ENCODE measurements around the gene TMEM117.
"Not testable (repeated sequence)": the region's sequence is repeated elsewhere in the genome, so short reads cannot be mapped to it uniquely, and the experiment has no call there.

Gene TMEM117

GRCh38 chr12:44017216-44017615, 181.3 kb downstream of the TMEM117 start:
- no peak overlapping the region for H3K4me3 ChIP-seq (ENCODE audit: low read depth, low read length)

DNA sequence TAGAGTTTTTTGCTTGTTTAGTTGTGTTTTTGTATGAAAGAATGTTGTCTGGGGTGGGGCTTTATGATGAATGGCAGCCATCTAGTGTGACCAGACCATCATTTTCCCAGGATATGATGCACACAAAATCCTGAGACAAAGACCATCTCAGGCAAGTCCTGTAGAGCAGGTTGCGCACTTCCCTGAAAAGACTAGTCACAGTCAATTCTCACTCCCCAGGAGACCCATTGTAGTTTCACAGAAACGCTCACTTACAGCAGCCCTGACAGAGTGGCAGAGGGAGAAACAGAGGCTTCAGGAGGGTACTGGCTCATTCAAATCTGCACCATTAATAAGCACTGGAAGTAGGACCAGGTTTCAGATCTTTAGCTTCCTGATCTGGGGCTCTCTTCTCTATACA, 183.2 kb downstream of the TMEM117 start:
- H3K4me3 ChIP-seq (ENCODE audit: low read depth, low read length) = no peak overlapping the region

GRCh38 chr12:44020555-44020954, 184.7 kb downstream of the TMEM117 start:
- no peak overlapping the region for H3K4me3 ChIP-seq (ENCODE audit: low read depth, low read length)

- no peak overlapping the region for H3K4me3 ChIP-seq (ENCODE audit: low read depth, low read length)
These were observed 185.6 kb downstream of the TMEM117 start for GRCh38 chr12:44021471-44021971.

GRCh38 chr12:44025499-44025898, 189.6 kb downstream of the TMEM117 start:
- H3K4me3 ChIP-seq (ENCODE audit: low read depth, low read length) = no peak overlapping the region

DNA sequence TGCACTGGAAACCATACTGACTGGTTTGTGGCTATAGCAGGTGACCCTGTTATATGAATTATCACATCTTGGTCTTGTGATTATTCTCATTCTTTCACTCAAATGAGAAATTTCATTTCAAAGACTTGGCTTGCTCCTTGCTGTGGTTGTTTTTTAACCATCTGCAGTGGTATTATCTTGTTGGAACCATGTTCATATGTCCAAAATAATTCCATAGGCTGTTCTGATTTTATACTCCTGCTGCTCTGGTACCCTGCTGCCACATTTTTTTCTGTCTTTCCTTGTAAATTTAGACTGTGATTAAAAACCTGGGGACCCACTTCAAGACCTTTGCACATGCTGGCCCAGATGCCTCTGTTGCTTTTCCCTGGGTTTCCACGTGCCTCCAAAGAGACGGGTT, 190.2 kb downstream of the TMEM117 start:
- H3K4me3 ChIP-seq (ENCODE audit: low read depth, low read length) = no peak overlapping the region

DNA sequence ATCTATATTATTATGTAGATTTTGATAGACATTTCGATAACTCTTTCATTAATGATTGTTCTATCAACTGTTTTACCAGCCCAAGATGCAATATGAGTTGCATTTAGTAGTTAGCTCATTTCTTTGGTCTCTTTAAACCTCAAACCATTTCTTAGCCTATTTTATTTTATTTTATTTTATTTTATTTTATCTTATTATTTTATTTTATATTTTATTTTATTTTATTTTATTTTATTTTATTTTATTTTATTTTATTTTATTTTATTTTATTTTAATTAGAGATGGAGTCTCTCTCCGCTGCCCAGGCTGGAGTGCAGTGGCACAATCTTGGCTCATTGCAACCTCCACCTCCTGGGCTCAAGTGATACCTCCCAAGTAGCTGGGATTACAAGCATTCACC, 191.0 kb downstream of the TMEM117 start:
- H3K4me3 ChIP-seq (ENCODE audit: low read depth, low read length) = not testable (repeated sequence)

- no peak overlapping the region for H3K4me3 ChIP-seq (ENCODE audit: low read depth, low read length)
These were observed 193.3 kb downstream of the TMEM117 start for GRCh38 chr12:44029194-44029593.

GRCh38 chr12:44031472-44032185, 195.7 kb downstream of the TMEM117 start:
- no peak overlapping the region for H3K4me3 ChIP-seq (ENCODE audit: low read depth, low read length)

DNA sequence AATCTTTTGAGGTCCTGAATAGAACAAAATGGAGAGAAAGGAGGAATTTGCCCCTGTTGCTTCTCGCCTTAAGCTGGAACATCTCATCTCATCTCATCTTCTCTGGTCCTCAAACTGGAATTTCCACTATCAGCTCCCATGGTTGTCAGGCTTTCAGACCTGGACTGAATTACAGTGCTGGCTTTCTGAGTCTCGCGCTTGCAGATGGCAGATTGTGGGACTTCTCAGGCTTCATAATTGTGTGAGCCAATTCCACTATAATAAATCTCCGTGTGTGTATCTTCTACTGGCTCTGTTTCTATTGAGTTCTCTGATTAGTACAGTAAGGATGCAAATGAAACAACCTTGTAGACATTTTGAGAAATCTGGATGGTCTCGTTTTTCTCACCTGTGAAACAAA, 199.0 kb downstream of the TMEM117 start:
- H3K4me3 ChIP-seq (ENCODE audit: low read depth, low read length) = no peak overlapping the region

DNA sequence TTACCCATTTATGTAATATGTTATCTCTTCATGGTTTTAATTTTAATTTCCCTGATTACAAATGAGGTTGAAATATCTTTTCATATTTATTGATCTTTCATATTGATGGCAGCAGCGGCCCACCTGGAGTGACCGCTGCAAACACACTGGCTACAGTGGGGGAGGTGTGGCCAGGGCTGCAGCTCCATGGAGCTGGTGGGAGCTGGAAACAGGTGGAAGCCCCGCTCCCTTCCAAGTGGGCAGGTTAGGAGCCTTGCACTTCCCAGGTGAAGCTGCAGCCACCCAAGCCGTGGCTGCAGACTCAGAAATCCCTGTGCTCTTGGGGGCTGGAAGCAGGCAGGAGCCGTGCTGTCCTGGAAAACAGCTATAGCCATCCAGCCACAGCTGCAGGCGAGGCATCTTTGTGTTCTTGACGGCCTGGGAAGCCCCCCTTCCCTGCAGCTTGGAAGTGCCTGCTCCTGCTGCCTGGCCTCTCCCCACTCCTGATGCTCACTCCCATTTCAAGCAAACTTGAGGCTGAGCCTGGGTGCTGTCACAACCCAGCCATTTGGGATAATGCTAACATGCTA, 201.1 kb downstream of the TMEM117 start:
- no peak overlapping the region for H3K4me3 ChIP-seq (ENCODE audit: low read depth, low read length)

GRCh38 chr12:44038411-44038810, 202.5 kb downstream of the TMEM117 start:
- H3K4me3 ChIP-seq (ENCODE audit: low read depth, low read length) = no peak overlapping the region

- not testable (repeated sequence) for H3K4me3 ChIP-seq (ENCODE audit: low read depth, low read length)
These were observed 208.6 kb downstream of the TMEM117 start for GRCh38 chr12:44044491-44044890.

DNA sequence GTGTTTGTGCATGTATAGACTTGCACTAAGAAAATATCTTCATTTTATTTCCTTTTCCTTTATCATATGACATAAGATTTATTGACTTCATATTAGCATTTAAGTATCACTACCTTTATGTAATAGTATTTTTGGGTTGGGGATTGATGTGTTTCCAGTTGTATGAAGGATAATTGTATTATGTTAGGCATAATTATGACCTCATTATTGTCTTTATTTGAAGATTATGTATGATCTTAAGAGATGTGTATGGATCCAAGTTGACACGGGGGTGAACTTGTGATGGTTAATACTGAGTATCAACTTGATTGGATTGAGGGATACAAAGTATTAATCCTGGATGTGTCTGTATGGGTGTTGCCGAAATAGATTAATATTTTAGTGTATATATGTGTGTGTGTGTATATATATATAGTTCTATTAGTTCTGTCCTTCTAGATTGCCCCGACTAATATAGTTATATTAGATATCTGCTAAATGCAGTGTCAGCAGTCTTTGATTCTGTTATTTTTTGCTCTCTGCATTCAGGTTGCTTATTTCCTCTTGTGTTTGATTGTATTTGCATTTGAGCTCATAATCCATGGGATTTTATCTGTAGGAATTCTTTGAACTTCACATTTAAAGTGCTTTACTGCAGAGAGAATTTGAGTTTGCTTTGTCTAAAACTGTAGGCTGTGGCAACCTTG, 211.0 kb downstream of the TMEM117 start:
- no peak overlapping the region for H3K4me3 ChIP-seq (ENCODE audit: low read depth, low read length)

- H3K4me3 ChIP-seq (ENCODE audit: low read depth, low read length) = no peak overlapping the region
These were observed 216.7 kb downstream of the TMEM117 start for GRCh38 chr12:44052554-44052953.

DNA sequence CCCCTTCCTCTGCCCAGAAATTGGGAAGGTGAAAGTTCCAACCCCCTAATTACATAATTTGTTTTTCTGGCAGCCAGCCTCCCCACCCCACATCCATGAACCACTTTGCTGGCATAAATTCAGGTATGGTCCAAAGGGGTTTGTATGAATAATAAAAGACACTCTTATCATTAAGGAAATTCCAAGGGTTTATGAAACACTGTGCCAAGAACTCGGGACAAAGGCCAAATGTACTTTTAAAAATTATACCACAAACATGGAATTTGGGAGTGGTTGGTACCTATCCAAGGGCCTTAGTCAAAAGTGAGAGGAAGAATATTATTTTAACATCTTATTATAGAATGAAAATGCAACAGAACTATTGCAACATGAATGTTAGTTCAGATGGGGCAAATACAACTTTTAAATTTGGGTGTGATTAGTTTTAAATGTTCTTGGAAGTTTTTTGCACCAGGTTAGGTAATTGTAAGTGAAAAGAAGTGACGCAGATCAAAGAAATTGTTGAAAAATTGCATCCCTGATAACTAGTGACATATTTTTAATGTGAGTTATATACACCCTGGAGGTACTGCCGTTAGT, 217.8 kb downstream of the TMEM117 start:
- H3K4me3 ChIP-seq (ENCODE audit: low read depth, low read length) = no peak overlapping the region

GRCh38 chr12:44054281-44054680, 218.4 kb downstream of the TMEM117 start:
- H3K4me3 ChIP-seq (ENCODE audit: low read depth, low read length) = no peak overlapping the region

GRCh38 chr12:44058366-44058765, 222.5 kb downstream of the TMEM117 start:
- H3K4me3 ChIP-seq (ENCODE audit: low read depth, low read length) = no peak overlapping the region

DNA sequence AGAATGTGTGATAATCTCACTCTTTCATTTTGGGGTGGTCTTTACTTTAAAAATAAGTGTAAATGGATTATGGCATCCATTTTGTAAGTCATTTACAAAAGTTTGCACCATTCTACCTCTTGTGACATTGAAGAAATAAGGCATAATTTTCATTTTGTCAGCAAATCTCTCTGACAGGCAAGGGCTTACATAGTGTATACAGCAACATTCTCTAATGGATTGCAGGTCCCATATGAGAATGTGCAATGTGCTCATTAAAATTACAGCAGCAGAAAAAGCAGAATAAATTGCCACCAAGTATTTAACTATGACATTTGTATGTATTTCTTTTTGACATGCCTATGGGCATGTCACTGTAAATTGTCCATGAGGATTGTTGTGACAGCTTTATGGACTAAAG, 223.6 kb downstream of the TMEM117 start:
- no peak overlapping the region for H3K4me3 ChIP-seq (ENCODE audit: low read depth, low read length)

- no peak overlapping the region for H3K4me3 ChIP-seq (ENCODE audit: low read depth, low read length)
These were observed 227.8 kb downstream of the TMEM117 start for GRCh38 chr12:44063671-44064070.

DNA sequence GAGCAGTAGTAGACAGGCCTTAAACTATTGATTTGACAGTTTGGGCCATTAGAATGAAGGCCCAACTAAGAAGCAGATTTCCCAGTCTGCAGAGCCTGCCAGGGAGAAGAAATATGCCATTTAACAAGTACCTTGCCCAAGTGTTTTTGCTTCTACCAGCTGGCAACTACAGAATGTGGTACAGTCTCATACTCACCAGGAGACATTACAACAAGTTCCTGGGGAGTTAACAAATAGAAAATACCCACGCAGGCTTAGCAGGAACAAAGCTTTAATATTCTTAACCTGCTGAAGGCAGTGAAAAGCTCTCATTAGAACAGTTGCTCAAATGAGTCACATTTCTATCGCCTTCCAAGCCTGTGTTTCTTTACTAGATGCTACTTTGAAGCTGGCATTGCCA, 241.0 kb downstream of the TMEM117 start:
- H3K4me3 ChIP-seq (ENCODE audit: low read depth, low read length) = no peak overlapping the region

DNA sequence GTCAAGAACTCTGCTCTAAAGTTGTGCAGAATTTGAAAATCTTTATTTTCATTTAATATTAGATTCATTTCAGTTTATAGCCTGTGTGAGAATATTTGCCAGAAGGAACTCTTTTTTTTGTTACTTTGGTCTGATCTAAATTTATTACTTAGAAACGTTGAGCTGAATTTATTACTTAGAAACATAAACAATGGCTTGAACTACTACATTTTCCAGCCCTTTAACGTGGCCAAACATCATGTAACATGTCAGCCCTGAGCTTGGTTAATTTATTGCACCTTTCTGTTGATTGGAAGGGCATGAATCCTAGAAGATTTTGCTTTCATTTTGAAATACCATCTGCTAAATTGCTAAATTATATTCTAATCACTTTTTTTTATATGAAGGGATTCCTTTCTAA, 241.4 kb downstream of the TMEM117 start:
- no peak overlapping the region for H3K4me3 ChIP-seq (ENCODE audit: low read depth, low read length)

Measured in iPS-11a (cell line).